Sigmoid colon (tissue), 7 donors: Measurements from ENCODE around the gene ENPP5. TPM values are rescaled to one million over a fixed set of nuclear protein-coding genes. Genes with fewer than 3 reads are reported as not detected.

ENCODE experiments used
- DNase-seq: peaks from one replicate; pipeline ENCODE4 v3.0.0-alpha.2; 2019
- H3K27ac ChIP-seq, 4 donors: fragments of 200-600 bp; sonication (generic); one replicate each; pipeline ENCODE4 v1.5.1; 2016 to 2019; ENCODE audit warnings: mild to moderate bottlenecking in 1 of 4
- H3K27me3 ChIP-seq, 3 donors: fragments of 200-600 bp; sonication (generic); one replicate each; pipeline ENCODE4 v1.5.1; 2019; ENCODE audit warnings: mild to moderate bottlenecking in 1 of 3
- H3K36me3 ChIP-seq, 4 donors: fragments of 200-600 bp; sonication (generic); one replicate each; pipeline ENCODE4 v1.5.1; 2016 to 2019
- H3K4me1 ChIP-seq, 4 donors: fragments of 200-600 bp; sonication (generic); one replicate each; pipeline ENCODE4 v1.5.1; 2017 to 2019
- H3K4me3 ChIP-seq, 4 donors: fragments of 200-600 bp; sonication (generic); one replicate each; pipeline ENCODE4 v1.5.1; 2017 to 2019; ENCODE audit warnings: mild to moderate bottlenecking in 2 of 4, moderate library complexity in 1 of 4
- H3K9me3 ChIP-seq, 4 donors: fragments of 200-600 bp in 3 of 4; sonication (generic) in 3 of 4; one replicate each; pipeline versions ENCODE4 v1.5.1 to v1.6.1; 2013 to 2019
- EP300 ChIP-seq, 4 donors: sonication (generic); formaldehyde crosslinking; IDR thresholded peaks; one replicate each; pipeline ENCODE4 v1.6.1; 2017; ENCODE audit warnings: antibody characterized with exemption in 4 of 4
- POLR2A ChIP-seq, 2 donors: fragments of 450-650 bp; IDR thresholded peaks; one replicate each; pipeline ENCODE4 v1.6.1; 2016; ENCODE audit warnings: antibody characterized with exemption in 2 of 2, mild to moderate bottlenecking in 2 of 2, moderate library complexity in 2 of 2
- POLR2AphosphoS5 ChIP-seq, 4 donors: sonication (generic); formaldehyde crosslinking; IDR thresholded peaks; one replicate each; pipeline ENCODE4 v1.6.1; 2017; ENCODE audit warnings: antibody characterized with exemption in 4 of 4
- WGBS, 2 donors: extraction: QIAGEN DNeasy Blood & Tissue Kit; methylation state at CpG; one replicate each; pipeline ENCODE4 v1.1.7; 2013; 5-methylcytosine and 5-hydroxymethylcytosine counted together
- intact Hi-C: fragments of 100-400 bp; cut with DNase I; formaldehyde crosslinking; loops from one replicate; pipeline ENCODE4 v1.15.1; 2023
- polyA plus RNA-seq, 3 donors: library from polyadenylated mRNA; stranded (reverse); fragments of 200-250 nt; gene quantifications; one replicate each; pipeline ENCODE4 v1.2.3, GENCODE V29; 2013
- total RNA-seq, 4 donors: library from RNA; depleted of rRNA; stranded (reverse); fragments of >200 nt; gene quantifications; one replicate each; pipeline ENCODE4 v1.1.0, GENCODE V29; 2016
- TF ChIP-seq, protein P1 (sequence below), 4 experiments: fragments of 450-650 bp in 3 of 4; fragments of 200-600 bp in 1 of 4; IDR thresholded peaks; one replicate each; pipeline ENCODE4 v1.5.1; 2016 to 2019; ENCODE audit warnings: antibody characterized with exemption in 4 of 4, mild to moderate bottlenecking in 3 of 4, moderate library complexity in 2 of 4
- donor health status: healthy with polysubstance abuse.
- donor health status: Bipolar disorder and iron deficiency.
- donor health status: healthy.

The ENPP5 gene
- total and polyA plus RNA-seq, 7 donors = 0.14 to 1.7 (median 0.60) TPM

DNA sequence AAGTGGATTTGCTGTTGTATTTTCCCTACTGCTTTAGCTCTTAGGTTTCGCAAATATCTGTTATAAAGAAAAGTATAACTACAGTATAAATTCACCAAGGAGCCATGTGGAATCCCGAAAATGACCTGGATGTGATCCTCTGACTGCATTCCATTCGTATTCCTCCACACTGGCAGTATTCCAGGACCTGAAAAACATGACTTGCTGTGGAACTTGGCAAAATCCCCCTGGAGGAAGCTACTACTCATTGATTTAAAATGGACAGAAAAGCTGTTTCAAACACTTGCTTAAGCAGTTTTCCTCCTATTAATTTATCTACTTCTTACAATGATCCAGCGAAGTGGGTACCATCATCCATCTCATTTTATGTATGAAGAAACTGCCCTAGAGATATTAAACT, 13.3 kb upstream of the ENPP5 start:
- TF ChIP-seq POLR2AphosphoS5 (IDR thresholded peaks at IDR 0.05) = no peak
- no peak for TF ChIP-seq POLR2A (IDR thresholded peaks at IDR 0.05)
- TF ChIP-seq, protein P1, sequence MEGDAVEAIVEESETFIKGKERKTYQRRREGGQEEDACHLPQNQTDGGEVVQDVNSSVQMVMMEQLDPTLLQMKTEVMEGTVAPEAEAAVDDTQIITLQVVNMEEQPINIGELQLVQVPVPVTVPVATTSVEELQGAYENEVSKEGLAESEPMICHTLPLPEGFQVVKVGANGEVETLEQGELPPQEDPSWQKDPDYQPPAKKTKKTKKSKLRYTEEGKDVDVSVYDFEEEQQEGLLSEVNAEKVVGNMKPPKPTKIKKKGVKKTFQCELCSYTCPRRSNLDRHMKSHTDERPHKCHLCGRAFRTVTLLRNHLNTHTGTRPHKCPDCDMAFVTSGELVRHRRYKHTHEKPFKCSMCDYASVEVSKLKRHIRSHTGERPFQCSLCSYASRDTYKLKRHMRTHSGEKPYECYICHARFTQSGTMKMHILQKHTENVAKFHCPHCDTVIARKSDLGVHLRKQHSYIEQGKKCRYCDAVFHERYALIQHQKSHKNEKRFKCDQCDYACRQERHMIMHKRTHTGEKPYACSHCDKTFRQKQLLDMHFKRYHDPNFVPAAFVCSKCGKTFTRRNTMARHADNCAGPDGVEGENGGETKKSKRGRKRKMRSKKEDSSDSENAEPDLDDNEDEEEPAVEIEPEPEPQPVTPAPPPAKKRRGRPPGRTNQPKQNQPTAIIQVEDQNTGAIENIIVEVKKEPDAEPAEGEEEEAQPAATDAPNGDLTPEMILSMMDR (IDR thresholded peaks at IDR 0.05) = no peak
- no peak for TF ChIP-seq EP300 (IDR thresholded peaks at IDR 0.05)

DNA sequence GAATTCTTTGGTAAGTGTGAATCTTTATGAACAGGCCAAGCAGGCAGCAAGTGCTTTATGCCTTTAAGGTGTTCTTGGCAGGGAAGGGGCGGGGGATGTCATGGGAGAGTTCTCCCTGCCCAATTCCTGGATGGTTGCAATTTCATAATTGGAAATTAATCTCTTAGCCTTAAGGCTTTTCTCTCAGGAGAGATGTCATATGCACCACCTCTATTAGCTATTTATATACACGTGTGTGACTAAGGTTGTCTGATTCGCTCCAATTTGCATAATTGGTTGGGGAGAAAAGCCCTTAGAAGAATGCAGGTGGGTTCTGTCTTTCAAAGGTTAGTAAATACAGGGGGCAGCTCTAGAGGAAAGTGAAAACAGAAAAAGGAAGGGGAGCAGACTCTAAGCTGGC, 5.2 kb upstream of the ENPP5 start:
- no peak overlapping the region for H3K4me3 ChIP-seq
- DNase-seq = no peak
- intact Hi-C loops = no loop called here
- 76 to 87% methylated on average over 3 of the region's 3 CpGs for WGBS, 2 donors
- H3K27ac ChIP-seq = no peak overlapping the region
- H3K9me3 ChIP-seq = no peaks in the 10 kb centered on the region
- H3K27me3 ChIP-seq = peaks cover 0 to 7% (median under 1%) of the 10 kb centered on the region in 3 donors
- TF ChIP-seq POLR2AphosphoS5 (IDR thresholded peaks at IDR 0.05) (no peak), POLR2A (IDR thresholded peaks at IDR 0.05) (no peak), EP300 (IDR thresholded peaks at IDR 0.05) (no peak)
- TF ChIP-seq, protein P1 (IDR thresholded peaks at IDR 0.05) = no peak
- H3K4me1 ChIP-seq = peaks cover 0 to 4% (median 3%) of the 10 kb centered on the region in 4 donors
- no peaks in the 10 kb centered on the region for H3K36me3 ChIP-seq

More for the DNA sequence above, 13.3 kb upstream of the ENPP5 start:
- Histone ChIP-seq H3K9me3 (no peaks in the 10 kb centered on the region), H3K27me3 (no peaks in the 10 kb centered on the region), H3K27ac (no peak overlapping the region), H3K4me1 (peaks cover 0 to 7% (median 5%) of the 10 kb centered on the region in 4 donors), H3K4me3 (no peak overlapping the region), H3K36me3 (no peaks in the 10 kb centered on the region)
- intact Hi-C loops = no loop called here
- WGBS, 2 donors = 72 to 83% methylated on average over 4 of the region's 4 CpGs
- no peak for DNase-seq

DNA sequence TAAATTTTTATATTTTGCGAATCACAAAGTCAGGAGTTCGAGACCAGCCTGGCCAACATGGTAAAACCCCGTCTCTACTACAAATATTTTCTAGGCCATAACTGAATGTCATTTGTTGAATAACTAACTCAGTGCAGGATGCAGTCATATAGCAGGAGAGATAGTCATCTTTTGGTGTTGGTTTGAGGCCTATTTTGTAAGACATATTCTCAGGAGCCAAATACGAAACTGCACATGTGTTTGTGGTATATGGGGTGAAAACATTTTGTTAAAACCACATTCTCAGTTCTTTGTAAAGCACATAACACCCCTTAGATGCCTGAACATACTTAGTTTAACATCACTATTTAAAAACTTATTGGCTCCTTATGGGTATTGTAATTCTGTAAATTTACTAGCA, 4.7 kb upstream of the ENPP5 start:
- Histone ChIP-seq H3K36me3 (no peaks in the 10 kb centered on the region), H3K27ac (no peak overlapping the region), H3K4me1 (peaks cover 0 to 9% (median 9%) of the 10 kb centered on the region in 4 donors), H3K4me3 (no peak overlapping the region), H3K9me3 (no peaks in the 10 kb centered on the region), H3K27me3 (peaks cover 0 to 13% (median 6%) of the 10 kb centered on the region in 3 donors)
- intact Hi-C loops = no loop called here
- TF ChIP-seq POLR2A (IDR thresholded peaks at IDR 0.05) (no peak), EP300 (IDR thresholded peaks at IDR 0.05) (no peak), POLR2AphosphoS5 (IDR thresholded peaks at IDR 0.05) (no peak)
- no peak for DNase-seq
- WGBS, 2 donors = 75 to 85% methylated on average over 4 of the region's 4 CpGs

DNA sequence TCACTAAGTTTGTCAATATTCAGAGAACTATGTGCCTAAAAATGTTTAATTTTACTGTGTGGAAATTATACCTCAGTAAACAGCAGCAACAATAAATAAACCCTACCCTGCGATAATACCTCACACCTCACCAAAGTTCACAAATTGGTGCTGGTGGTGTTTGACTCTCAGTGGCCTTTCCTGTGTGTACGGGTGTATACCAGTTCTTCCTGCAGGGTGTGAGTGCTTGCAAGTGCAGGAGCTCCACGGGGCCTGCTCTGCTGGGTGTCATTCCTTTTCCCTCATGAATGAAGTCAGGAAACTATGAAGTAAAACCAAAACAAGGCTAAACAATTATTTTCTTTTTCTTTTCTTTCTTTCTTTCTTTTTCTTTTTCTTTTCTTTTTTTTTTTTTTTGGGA, 4.1 kb upstream of the ENPP5 start:
- Histone ChIP-seq H3K4me1 (peaks cover 0 to 14% (median 10%) of the 10 kb centered on the region in 4 donors), H3K4me3 (no peak overlapping the region), H3K9me3 (no peaks in the 10 kb centered on the region), H3K27ac (no peak overlapping the region), H3K36me3 (no peaks in the 10 kb centered on the region), H3K27me3 (peaks cover 0 to 15% (median 7%) of the 10 kb centered on the region in 3 donors)
- TF ChIP-seq POLR2A (IDR thresholded peaks at IDR 0.05) = no peak
- WGBS, 2 donors = 44 to 63% methylated on average over 3 of the region's 3 CpGs
- no peak for DNase-seq
- intact Hi-C loops = no loop called here

DNA sequence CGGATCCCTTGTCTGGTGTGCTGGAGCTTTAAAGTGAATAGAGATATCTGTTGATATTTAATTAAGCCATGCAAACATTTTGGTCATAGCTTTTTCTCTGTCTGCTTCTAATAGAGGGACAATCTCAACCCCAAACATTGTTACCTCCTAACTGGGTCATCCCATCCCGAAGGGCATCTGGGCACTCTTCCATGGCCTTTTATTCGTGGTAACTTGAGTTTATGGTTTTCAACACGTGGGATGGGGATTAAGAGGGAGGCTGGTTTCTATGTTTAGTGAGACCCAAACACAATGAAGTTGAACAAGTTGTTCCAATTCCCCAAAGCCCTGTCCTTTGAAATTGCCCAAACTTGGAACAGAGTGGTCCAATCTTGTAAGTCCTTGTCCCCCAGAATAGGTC, 1.4 kb upstream of the ENPP5 start:
- DNase-seq = no peak
- Histone ChIP-seq H3K4me3 (no peak overlapping the region), H3K36me3 (no peaks in the 10 kb centered on the region), H3K9me3 (no peaks in the 10 kb centered on the region), H3K27ac (no peak overlapping the region), H3K4me1 (peaks cover 0 to 14% (median 10%) of the 10 kb centered on the region in 4 donors), H3K27me3 (peaks cover 0 to 15% (median 7%) of the 10 kb centered on the region in 3 donors)
- 85 to 90% methylated on average over 4 of the region's 4 CpGs for WGBS, 2 donors
- intact Hi-C loops = no loop called here
- no peak for TF ChIP-seq EP300 (IDR thresholded peaks at IDR 0.05)
- TF ChIP-seq, protein P1 (IDR thresholded peaks at IDR 0.05) = no peak
- TF ChIP-seq POLR2AphosphoS5 (IDR thresholded peaks at IDR 0.05) = no peak
- no peak for TF ChIP-seq POLR2A (IDR thresholded peaks at IDR 0.05)

DNA sequence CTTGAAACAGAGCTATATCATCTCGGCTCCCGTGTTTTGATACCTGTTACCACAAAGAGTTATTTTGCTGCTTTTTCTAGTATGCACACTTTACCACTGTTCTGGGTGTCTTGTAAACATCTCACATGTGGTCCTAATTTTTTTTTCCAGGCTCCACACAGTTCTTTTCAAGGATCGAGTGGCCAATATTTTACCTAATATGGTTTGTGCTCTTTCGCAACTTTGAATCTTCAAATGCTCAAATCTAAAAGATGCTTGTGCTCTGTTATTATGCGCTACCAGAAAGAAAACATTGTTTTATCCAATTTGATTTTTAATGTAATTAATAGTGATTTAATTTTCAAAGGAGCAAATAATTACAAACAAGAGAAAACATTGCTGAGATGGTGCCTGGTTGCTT, 10.7 kb downstream of the ENPP5 start:
- no peaks in the 10 kb centered on the region for H3K36me3 ChIP-seq
- no peaks in the 10 kb centered on the region for H3K4me1 ChIP-seq
- no peaks in the 10 kb centered on the region for H3K27me3 ChIP-seq
- H3K27ac ChIP-seq = no peak overlapping the region
- no peak overlapping the region for H3K4me3 ChIP-seq
- DNase-seq = no peak
- WGBS, 2 donors = 96 to 97% methylated on average over 5 of the region's 5 CpGs
- intact Hi-C loops = no loop called here
- TF ChIP-seq POLR2A (IDR thresholded peaks at IDR 0.05) (no peak), EP300 (IDR thresholded peaks at IDR 0.05) (no peak), POLR2AphosphoS5 (IDR thresholded peaks at IDR 0.05) (no peak)
- TF ChIP-seq, protein P1 (IDR thresholded peaks at IDR 0.05) = no peak
- H3K9me3 ChIP-seq = no peaks in the 10 kb centered on the region
